Measurements from ENCODE around the gene C14orf180.

DNA sequence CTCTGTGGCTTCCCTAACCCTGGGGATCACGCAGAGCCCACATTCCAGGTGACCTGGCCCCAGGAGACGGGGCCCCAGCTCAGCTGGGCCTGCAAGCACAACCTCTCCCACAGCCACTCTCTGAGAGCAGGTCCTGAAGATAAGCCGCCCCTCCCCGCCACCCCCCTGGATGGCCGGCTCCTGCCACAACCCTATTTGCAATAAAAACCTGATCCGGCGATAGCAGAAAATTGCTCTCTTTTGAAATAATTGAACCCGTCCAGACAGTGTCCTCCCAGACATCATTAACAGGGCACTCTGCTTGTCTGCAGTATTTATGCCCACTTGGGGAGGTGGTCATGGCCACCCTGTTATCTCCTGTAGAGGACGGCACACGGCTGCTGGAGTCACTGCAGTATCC lies 5.0 kb downstream of the C14orf180 start:
- TF ChIP-seq, protein P1, sequence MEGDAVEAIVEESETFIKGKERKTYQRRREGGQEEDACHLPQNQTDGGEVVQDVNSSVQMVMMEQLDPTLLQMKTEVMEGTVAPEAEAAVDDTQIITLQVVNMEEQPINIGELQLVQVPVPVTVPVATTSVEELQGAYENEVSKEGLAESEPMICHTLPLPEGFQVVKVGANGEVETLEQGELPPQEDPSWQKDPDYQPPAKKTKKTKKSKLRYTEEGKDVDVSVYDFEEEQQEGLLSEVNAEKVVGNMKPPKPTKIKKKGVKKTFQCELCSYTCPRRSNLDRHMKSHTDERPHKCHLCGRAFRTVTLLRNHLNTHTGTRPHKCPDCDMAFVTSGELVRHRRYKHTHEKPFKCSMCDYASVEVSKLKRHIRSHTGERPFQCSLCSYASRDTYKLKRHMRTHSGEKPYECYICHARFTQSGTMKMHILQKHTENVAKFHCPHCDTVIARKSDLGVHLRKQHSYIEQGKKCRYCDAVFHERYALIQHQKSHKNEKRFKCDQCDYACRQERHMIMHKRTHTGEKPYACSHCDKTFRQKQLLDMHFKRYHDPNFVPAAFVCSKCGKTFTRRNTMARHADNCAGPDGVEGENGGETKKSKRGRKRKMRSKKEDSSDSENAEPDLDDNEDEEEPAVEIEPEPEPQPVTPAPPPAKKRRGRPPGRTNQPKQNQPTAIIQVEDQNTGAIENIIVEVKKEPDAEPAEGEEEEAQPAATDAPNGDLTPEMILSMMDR (conservative IDR thresholded peaks at IDR 0.05 in 1 of 2, IDR thresholded peaks at IDR 0.05 in 1 of 2; ENCODE audit: extremely low read depth in 1 of 2, insufficient read depth in 1 of 2, low read depth in 1 of 2, low read length in 2 of 2) = no peak
- no peak for TF ChIP-seq EZH2 (IDR thresholded peaks at IDR 0.05; ENCODE audit: borderline replicate concordance, low read length)
